A673 (cell line): Measurements from ENCODE around the gene AP1M1.

Source experiments
- EZH2 ChIP-seq: fragments of 200-600 bp; sonication (generic); IDR thresholded peaks from 2 replicates; pipeline ENCODE4 v1.6.1; 2017; ENCODE audit warnings: borderline replicate concordance, low read depth, mild to moderate bottlenecking, mixed read lengths, antibody characterized with exemption, low read length; ENCODE audit not compliant: poor library complexity, severe bottlenecking
- TF ChIP-seq, protein P1 (sequence below): fragments of 300-800, 200-600 bp; sonication (generic); conservative IDR thresholded peaks from 2 replicates; pipeline ENCODE4 v1.5.1; 2017; ENCODE audit warnings: low read depth, mild to moderate bottlenecking, antibody characterized with exemption, low read length, moderate library complexity, mixed read lengths

DNA sequence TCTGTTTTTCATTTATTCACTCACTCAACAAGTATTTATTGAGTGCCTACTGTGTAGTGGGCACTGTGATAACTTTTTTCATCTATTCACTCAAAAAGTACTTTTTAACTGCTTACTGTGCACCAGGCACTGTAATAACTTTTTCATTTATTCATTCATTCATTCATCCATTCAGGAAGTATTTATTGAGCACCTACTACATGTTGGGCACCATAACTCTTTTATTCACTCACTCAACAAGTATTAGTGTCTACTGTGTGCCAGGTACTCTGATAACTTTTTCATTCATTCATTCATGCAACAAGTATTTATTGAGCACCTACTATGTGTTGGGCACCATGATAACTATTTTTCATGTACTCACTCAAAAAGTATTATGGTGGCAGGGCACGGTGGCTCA, 31.3 kb upstream of the AP1M1 start:
- TF ChIP-seq, protein P1, sequence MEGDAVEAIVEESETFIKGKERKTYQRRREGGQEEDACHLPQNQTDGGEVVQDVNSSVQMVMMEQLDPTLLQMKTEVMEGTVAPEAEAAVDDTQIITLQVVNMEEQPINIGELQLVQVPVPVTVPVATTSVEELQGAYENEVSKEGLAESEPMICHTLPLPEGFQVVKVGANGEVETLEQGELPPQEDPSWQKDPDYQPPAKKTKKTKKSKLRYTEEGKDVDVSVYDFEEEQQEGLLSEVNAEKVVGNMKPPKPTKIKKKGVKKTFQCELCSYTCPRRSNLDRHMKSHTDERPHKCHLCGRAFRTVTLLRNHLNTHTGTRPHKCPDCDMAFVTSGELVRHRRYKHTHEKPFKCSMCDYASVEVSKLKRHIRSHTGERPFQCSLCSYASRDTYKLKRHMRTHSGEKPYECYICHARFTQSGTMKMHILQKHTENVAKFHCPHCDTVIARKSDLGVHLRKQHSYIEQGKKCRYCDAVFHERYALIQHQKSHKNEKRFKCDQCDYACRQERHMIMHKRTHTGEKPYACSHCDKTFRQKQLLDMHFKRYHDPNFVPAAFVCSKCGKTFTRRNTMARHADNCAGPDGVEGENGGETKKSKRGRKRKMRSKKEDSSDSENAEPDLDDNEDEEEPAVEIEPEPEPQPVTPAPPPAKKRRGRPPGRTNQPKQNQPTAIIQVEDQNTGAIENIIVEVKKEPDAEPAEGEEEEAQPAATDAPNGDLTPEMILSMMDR, result no peak
- TF ChIP-seq EZH2, result no peak
